H54 (cell line): ENCODE measurements around the gene PRKRA.

Source experiments
- DNase-seq: peaks from one replicate; pipeline ENCODE4 v3.0.0; 2011; ENCODE audit warnings: low spot score, mixed read lengths; ENCODE audit not compliant: insufficient read length
- FAIRE-seq: peaks from 3 replicates; lab custom pipeline; 2011; peaks lifted over from hg19 to GRCh38; lab: Jason Lieb, UNC
- POLR2A ChIP-seq: IDR thresholded peaks from 2 replicates; pipeline ENCODE4 v1.6.1; 2011; ENCODE audit warnings: low read depth, mild to moderate bottlenecking, low read length

PRKRA gene

DNA sequence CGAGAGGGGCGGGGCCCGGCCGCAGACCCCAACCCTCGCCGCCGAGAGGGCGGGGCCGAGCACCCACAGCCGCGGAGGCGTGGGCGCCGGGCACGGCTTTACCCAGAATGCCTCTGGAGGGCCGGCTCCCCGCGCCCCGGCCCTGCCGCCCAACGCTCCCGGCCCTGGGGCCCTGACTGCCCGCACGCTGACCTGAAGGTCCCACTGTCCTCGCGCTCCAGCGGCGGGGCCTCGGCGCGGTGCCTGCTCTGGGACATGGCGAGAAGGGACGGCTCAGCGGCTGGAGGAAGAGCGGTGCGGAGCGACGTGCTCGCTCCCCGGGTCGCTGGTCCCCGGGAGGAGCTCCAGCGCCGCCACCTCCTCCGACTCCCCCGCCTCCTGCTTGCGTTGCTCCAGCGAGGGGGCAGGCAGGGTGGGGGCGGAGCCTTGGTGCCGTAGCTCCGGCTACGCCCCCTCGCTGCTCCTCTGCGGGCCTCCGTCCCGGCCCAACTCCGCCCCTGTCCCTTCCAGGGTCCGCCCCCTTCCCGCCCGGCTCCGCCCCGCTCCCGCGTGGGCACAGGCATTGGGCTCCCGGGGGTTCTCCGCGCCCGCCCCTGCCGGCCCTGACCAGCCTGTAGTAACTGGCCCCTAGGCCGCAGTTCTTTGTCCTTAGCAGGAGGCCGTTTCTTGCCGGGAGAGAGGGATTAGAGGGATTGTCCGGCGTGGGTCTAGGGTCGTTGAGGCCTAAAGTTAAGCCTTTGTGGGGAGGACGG, at the start of gene PRKRA, which contains the start of gene PJVK:
Gene PRKRA, minus strand, starts transcription at position 402 of the 752 bp plus-strand sequence. Its CDS starts 145 bp downstream, at position 257.
Gene PJVK, plus strand, starts transcription at position 605 of the 752 bp plus-strand sequence. CDS start 2,032 bp downstream, outside the sequence.
- peak; percentile 90 for DNase-seq
- FAIRE-seq, result peak; percentile 85
- TF ChIP-seq POLR2A, result peak; percentile 94

DNA sequence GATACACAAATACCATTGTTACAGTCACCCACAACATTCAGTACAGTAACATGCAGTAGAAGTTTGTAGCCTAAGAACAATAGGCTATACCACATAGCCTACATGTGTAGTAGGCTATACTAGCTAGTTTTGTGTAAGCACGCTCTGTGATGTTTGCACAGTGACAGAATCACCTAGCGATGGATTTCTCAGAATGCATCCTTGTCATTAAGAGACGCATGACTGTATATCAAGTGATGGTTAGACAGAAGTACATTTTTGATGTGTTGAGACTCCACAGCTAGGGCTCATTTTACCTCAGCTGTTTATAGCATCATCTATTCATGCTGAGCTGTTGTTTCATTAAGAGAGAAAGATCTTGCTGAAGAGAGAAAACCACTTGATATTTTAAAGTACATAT, 48.7 kb upstream of the PRKRA start:
- DNase-seq, result no peak
- peak; percentile 43 for FAIRE-seq

DNA sequence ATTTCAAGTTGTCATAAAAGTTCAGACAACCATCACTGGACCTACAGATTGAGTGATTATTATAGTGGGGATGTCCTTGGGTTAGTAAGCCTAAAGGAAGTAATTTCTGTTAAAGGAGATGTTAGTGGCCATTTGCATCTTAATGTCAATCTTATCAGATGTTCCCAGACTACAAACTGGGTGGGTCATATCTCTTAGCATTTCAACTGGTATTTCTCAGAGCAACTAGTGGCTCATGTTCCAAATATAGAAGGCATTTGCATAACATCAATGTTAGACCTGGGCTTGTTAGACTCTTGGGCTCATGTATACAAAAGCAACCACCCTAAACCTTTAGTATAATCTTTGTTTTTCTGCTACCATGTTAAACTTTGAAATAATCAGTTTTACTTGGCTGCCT, 47.2 kb upstream of the PRKRA start:
- TF ChIP-seq POLR2A, result no peak
- DNase-seq, result no peak
- FAIRE-seq, result no peak

More for the DNA sequence above, 48.7 kb upstream of the PRKRA start:
- TF ChIP-seq POLR2A, result no peak

DNA sequence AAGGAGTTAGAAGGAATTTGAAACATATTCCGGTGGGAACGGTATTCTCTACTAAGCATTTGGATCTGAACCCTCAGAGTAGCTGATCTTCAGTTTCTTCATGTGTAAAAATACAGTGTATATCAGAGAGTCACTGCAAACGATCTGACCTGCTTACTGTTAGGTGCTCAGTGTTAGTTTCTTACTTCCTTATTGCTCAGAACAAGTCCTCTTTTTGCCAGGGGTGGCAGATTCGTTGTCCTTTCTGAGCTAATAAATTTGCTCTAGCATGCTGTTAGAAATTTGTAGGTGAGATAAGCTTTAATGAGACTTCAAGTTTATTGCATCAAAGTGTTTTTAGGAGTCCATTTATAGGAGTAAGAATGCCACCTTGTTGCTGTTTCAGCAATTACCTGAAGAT, 45.1 kb upstream of the PRKRA start:
- FAIRE-seq (no peak), DNase-seq (no peak)
- no peak for TF ChIP-seq POLR2A

DNA sequence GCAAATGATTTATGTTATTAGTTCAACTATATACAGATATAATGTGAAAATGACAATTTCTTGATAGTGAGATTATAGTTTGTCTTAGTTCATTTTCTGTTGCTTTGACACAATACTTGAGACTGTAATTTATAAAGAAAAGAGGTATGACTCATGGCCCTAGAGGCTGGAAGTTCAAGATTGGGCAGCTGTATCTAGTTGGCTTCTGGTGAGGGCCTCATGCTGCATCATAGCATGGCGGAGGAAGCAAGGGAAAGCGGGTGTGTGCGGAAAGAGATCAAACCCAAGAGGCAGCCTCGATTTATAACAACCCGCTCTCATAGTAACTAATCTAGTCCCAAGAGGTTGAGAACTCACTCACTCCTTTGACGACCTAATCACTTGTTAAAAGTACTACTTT, 40.6 kb upstream of the PRKRA start:
- no peak for TF ChIP-seq POLR2A
- DNase-seq, result no peak
- FAIRE-seq, result no peak

DNA sequence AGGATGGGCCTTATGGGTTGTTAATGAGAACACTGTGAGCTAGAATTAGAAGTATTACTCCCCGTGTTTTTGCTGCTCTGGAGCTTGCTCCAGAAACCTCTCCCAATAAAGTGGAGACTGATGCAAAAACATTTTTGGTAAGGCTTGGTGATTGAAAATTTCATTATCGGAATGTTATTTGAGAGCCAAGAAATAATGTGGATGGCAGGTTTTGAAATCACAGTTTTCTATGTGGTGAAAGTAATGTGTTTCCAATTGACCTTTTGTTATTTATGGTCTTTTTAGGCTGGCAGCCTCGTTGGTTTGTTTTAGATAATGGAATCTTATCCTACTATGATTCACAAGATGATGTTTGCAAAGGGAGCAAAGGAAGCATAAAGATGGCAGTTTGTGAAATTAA, 34.4 kb upstream of the PRKRA start:
- TF ChIP-seq POLR2A, result no peak
- FAIRE-seq, result peak; percentile 15

DNA sequence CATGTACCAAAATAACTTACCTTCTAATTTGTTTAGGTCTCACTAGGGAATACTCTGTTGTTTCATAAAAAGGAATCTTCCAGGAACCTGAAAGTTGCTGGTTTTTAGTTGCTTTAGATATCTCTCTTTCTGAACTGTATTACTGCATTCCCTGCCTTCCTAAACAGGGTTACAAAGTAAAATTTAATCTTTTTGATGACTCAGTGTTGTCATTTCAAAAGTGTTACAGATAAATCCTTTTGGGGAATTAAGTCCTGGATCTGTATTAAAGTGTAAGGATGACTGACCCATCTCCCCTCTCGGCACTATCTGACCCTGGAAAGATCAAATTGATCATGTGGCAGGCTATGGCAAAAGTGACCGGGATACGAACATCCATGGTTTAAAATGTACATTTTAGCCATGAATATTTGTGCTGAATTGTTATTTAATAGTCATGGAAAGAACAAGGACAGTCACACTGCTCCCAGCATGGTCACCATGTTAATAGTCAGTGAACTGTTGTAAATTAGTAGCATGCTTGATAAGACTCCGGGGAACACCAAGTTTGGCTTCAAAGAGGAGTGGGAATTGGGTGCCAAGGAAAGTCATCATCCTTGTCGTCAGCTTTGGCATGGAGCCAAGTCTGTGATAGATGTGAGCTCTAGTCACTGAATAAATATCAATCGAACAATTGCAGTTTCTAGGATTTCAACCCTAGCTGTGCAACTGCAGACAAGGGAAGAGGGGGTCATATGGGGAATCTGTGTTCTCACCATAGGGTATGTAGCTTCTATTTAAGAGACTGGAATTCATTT, 33.5 kb upstream of the PRKRA start:
- no peak for TF ChIP-seq POLR2A
- FAIRE-seq (peak; percentile 85), DNase-seq (no peak)

More for the DNA sequence above, 34.4 kb upstream of the PRKRA start:
- DNase-seq, result no peak

DNA sequence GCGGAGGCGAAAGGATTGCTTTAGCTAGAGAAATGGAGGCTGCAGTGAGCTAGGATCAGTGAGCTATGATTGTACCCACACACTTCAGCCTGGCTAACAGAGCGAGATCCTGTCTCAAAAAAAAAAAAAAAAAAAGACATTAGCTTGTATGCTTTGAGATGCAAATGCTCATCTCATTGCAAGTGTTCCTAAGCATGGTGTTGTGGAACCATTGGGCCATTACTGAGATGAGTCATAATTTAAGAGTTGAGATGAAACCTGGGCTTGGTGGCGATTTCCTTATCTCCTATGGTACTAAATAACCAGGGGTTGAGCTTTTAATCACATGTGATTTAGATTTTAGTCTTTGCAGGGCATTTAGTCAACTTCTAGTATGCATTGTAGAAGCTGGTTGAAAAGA, 31.5 kb upstream of the PRKRA start:
- FAIRE-seq (no peak), DNase-seq (no peak)
- no peak for TF ChIP-seq POLR2A

DNA sequence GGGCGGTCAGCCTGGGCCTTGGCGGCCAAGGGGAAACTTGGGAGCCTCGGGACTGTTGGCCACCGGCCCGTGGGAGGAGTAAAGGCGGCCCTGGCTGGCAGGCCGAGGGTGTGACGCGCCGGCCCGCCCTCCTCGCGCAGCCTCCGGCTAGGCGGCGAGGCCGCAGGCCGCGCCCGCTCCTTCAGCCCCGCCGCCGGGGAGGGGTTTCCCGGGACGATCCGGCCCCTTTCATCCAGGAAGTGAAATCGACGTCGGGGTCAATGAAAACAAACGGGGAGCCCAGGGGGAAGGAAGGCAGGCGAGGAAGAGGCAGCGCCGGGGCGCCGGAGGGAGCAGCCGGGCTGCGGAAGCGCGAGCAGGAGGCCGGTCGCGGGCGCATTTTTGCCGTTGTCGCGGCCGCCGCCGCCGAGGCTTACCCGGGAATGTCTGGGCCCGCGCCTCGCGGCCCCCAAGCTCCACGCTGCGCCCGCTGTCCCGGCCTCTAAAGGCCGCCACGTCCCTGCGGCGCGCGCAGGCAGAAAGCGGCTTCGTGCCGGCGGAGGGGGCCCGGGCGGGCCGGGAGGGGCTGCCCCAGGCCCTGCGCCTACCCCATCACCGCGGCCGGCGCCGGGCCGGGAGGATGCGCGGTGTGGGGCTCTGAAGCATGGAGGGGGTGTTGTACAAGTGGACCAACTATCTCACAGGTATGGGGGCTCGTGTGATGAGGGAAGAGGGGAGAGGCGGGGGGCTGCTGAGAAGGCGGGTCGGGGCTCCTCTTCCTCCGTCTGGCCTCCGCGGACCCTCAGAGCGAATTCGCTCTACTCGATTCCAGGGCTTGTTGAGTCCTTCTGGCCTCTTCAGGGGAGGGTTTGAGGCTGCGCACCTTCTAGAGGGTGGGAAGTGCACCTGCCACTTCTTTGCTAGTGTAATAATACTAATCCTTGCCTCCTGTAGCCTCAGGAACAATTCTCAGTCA, 29.5 kb upstream of the PRKRA start, which contains the start of gene PLEKHA3:
Gene PLEKHA3, plus strand, starts transcription at position 231 of the 955 bp plus-strand sequence. Its CDS starts 413 bp downstream, at position 644.
- DNase-seq (peak; percentile 91), FAIRE-seq (peak; percentile 81)
- TF ChIP-seq POLR2A, result peak; percentile 39; the same call in 1 of the 2 replicates

DNA sequence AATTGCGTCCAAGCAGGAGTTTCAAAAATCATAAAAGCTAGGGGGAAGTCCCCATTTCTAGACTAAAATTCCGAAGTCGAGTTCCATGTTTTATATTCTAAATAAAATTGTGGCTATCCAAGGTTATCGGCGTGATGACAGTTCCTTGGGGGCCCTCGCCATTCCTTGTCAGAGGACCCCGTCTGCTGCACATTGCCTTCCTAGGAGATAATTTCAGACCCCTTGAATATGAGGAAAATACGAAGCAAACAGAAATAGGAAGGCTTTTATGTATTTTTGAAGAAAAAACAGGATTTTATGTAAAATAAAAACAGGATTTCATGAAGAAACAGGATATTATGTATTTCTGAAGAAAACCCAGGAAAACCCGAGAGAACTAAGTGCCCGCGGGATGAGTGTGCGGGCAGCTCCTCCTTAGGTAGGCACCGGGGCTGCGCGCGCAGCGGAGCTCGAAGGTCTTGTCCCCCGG, 28.8 kb upstream of the PRKRA start:
- no peak for FAIRE-seq
- no peak for DNase-seq
- no peak for TF ChIP-seq POLR2A

DNA sequence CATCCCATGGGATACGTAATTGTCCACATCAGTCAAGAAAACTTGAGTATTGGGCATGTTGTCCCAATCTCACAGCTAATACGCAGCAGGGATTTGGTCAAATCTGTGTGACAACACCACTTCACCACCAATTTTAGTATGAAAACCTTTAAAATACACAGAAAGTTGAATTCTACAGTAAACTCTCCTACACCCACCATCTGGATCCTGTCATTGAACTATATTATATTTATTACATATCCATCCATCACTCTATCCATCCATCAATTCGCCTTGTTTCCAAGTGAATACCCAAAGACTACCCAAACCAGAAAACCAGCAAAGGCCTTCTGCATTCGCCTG, 28.3 kb upstream of the PRKRA start:
- DNase-seq, result no peak
- FAIRE-seq, result no peak
- TF ChIP-seq POLR2A, result no peak

DNA sequence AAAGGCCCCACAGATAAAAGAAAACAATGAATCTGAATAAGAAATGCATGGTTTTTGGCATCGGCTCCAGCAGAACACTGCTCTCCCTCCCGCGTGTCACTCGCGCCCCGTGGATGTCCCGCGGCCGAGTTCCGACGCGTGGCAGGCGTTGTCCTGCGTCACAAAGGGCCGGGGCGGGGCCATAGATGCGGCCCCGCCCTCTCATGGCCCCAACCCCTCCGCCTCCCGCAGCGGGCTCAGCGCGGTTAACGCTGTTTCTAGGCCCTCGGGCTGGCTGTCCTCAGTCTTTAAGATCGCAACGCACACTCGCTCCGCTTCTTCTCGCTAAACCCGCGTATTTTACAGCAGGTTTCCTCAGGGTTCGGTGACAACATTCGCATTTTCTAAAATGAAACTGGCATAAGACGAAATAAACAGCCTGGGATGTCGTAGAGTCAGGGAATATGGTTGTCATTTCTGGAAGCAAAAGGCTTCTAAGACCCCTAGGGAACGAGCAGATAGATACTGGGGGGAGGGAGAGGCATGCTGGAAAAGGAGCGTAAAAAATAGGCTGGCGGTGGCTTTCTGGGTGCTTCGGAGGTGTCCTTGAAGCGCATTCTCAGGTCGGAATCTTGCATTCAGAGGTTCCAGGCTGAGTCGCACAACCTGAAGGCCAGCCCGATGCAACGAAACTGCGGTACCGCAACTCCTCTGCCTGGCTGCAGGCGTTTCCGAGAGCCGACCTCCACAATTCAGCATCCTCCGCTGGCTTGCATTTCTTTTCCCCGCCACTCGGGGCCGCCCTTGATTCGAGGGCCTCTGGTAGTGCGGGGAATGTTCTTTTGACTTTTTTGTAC, 27.7 kb upstream of the PRKRA start, which contains the start of gene FKBP7:
Gene FKBP7, minus strand, starts transcription at position 162 of the 836 bp plus-strand sequence. Its CDS starts 101 bp downstream, at position 61.
- FAIRE-seq (peak; percentile 71), DNase-seq (peak; percentile 52)

More for the DNA sequence above, 27.7 kb upstream of the PRKRA start, which contains the start of gene FKBP7:
- TF ChIP-seq POLR2A, result peak; percentile 65; the same call in 1 of the 2 replicates
